RWPE1 (cell line): ENCODE data around the gene LDLRAD4.

Experiments
- CTCF ChIA-PET: fragments of 350-600 bp; sonication (Branson Sonifier 250); formaldehyde crosslinking; extraction: SDS; loops from one replicate; lab custom pipeline; 2021; lab: Yijun Ruan, JAX
- POLR2A ChIA-PET: fragments of 400-600 bp; formaldehyde crosslinking; extraction: SDS; loops from one replicate; lab custom pipeline; 2020; ENCODE audit warnings: antibody characterized with exemption; ENCODE audit not compliant: low non-redundant PET; lab: Yijun Ruan, JAX
- DNase-seq: peaks from one replicate; pipeline ENCODE4 v3.0.0; 2012; ENCODE audit warnings: low spot score
- H3K27ac ChIP-seq: fragments of 450-650 bp; 2 replicates; pipeline ENCODE4 v1.5.1; 2017
- CTCF ChIP-seq: fragments of 450-650 bp; conservative IDR thresholded peaks from 2 replicates; pipeline ENCODE4 v1.5.1; 2017; ENCODE audit warnings: low read depth, mild to moderate bottlenecking

LDLRAD4 gene

GRCh38 chr18:13455960-13456481, 237.5 kb downstream of the LDLRAD4 start:
- no peak overlapping the region for H3K27ac ChIP-seq
- no peak for DNase-seq
- ChIA-PET POLR2A (no interaction called here), CTCF (interaction anchor here (0.6 kb wide), 1 partner anchor 202 kb away, joined by 3 read pairs; no protein-coding TSS in a partner anchor)
- no peak for TF ChIP-seq CTCF

GRCh38 chr18:13456736-13457271, 238.2 kb downstream of the LDLRAD4 start:
- POLR2A ChIA-PET, result no interaction called here
- CTCF ChIA-PET, result no interaction called here
- no peak for DNase-seq
- no peak overlapping the region for H3K27ac ChIP-seq
- TF ChIP-seq CTCF, result no peak

- H3K27ac ChIP-seq, result no peak overlapping the region
- no peak for TF ChIP-seq CTCF
- POLR2A ChIA-PET, result no interaction called here
- CTCF ChIA-PET, result no interaction called here
- DNase-seq, result no peak
Measured at GRCh38 chr18:13457327-13457726, 238.8 kb downstream of the LDLRAD4 start.

GRCh38 chr18:13460946-13461345, 242.4 kb downstream of the LDLRAD4 start:
- ChIA-PET CTCF (no interaction called here), POLR2A (no interaction called here)
- TF ChIP-seq CTCF, result no peak
- DNase-seq, result no peak
- H3K27ac ChIP-seq, result no peak overlapping the region

- ChIA-PET CTCF (interaction anchor here (0.5 kb wide), 1 partner anchor 86 kb away, joined by 3 read pairs; no protein-coding TSS in a partner anchor), POLR2A (no interaction called here)
- TF ChIP-seq CTCF, result no peak
- H3K27ac ChIP-seq, result no peak overlapping the region
- DNase-seq, result no peak
Measured at GRCh38 chr18:13461469-13461868, 242.9 kb downstream of the LDLRAD4 start.

GRCh38 chr18:13461936-13462335, 243.4 kb downstream of the LDLRAD4 start:
- ChIA-PET POLR2A (no interaction called here), CTCF (interaction anchor here (0.5 kb wide), 1 partner anchor 86 kb away, joined by 3 read pairs; no protein-coding TSS in a partner anchor)
- TF ChIP-seq CTCF, result no peak
- DNase-seq, result no peak
- no peak overlapping the region for H3K27ac ChIP-seq
